ENCODE data around the gene DBF4.
"Not testable (repeated sequence)": the region's sequence is repeated elsewhere in the genome, so short reads cannot be mapped to it uniquely, and the experiment has no call there.

Gene DBF4

GRCh38 chr7:87885018-87885417, 8.7 kb downstream of the DBF4 start:
- DNase-seq, result no peak

DNA sequence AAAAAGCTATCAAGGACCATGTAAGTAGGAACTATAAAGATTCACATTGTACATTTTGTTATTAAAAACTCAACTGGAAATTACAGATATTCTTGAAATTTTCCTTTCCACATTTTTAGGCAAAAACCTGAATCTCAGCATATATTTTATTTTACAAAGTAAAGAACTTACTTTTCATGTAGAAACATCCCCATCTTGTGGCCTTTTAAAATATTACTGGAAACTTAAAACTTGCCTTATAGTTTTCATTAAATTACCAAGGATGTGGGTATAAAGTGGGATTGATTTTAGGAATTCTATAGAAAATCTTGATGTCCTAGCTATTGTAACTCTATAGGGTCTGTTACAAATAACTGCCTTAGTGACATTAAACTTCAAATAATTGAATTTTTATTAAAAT, 10.6 kb downstream of the DBF4 start:
- no peak for DNase-seq

GRCh38 chr7:87895363-87895762, 19.1 kb downstream of the DBF4 start:
- DNase-seq, result no peak

- DNase-seq, result no peak
These were observed 23.0 kb downstream of the DBF4 start for GRCh38 chr7:87899255-87899654.

DNA sequence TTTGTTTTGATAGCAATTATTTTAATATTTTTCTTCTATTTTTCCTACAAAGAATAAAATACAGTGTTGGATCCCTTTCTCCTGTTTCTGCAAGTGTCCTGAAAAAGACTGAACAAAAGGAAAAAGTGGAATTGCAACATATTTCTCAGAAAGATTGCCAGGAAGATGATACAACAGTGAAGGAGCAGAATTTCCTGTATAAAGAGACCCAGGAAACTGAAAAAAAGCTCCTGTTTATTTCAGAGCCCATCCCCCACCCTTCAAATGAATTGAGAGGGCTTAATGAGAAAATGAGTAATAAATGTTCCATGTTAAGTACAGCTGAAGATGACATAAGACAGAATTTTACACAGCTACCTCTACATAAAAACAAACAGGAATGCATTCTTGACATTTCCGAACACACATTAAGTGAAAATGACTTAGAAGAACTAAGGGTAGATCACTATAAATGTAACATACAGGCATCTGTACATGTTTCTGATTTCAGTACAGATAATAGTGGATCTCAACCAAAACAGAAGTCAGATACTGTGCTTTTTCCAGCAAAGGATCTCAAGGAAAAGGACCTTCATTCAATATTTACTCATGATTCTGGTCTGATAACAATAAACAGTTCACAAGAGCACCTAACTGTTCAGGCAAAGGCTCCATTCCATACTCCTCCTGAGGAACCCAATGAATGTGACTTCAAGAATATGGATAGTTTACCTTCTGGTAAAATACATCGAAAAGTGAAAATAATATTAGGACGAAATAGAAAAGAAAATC, 31.0 kb downstream of the DBF4 start:
- not testable (repeated sequence) for DNase-seq

- not testable (repeated sequence) for DNase-seq
These were observed 32.5 kb downstream of the DBF4 start for GRCh38 chr7:87908814-87909213.

GRCh38 chr7:87912121-87912520, 35.8 kb downstream of the DBF4 start:
- no peak for DNase-seq

- DNase-seq, result no peak
These were observed 42.4 kb downstream of the DBF4 start for GRCh38 chr7:87918740-87919139.

GRCh38 chr7:87919875-87920274, 43.6 kb downstream of the DBF4 start:
- DNase-seq, result no peak

GRCh38 chr7:87920578-87920977, 44.3 kb downstream of the DBF4 start:
- DNase-seq, result no peak

GRCh38 chr7:87922759-87923395, 46.6 kb downstream of the DBF4 start:
- not testable (repeated sequence) for DNase-seq

DNA sequence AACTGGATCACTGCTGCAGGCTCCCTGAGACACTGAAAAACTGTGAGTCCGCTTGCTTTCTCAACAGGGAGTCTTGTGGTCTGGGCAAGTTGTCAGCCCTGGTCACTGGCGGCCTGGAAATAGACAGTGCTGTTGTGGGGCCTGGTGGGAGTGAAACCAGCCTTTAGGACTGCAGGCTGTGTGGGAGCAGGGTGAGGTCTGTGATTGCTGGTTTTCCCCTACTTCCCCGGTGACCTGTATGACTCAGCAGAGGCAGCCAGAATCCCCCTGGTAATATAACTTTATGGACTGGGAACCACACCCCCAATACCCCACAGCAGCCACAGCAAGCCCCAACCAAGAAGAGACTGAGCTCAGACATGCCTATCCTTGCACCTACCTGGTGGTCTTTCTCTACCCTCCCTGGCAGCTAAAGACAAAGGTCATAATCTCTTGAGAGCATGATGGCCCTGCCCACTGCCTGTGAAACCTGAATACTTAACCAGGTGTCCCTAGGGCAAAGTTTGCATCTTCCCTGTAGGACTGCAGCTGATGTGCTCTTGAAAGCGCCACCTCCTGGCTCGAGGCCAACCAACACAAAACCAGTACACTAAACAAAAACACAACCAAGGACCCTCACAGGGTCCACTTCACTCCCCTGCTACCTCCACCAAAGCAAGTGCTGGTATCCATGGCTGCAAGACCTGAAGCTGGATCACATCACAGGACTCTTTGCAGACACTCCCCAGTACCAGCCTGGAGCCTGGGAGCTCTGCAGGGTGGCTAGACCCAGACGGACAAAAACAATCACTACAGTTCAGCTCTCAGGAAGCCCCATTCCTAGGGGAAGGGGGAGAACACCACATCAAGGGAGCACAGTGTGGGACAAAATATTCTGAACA, 50.5 kb downstream of the DBF4 start:
- DNase-seq, result no peak

DNA sequence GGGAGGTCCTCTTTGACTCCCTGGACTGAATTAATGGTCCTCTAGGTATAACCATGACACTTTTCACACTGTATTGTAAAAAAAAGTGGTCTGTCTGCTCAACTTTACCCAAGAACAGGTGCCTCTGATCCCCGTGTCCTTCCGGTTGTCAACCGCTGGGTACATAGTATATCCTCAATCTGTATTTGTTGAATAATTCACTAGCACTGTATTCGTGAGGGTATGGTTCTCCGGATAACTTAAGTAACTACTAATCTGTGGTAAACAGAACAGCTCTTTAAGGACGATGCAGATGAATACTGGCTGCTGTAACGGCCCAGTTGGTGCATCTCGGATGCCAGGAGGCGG, 57.3 kb downstream of the DBF4 start:
- no peak for DNase-seq

DNA sequence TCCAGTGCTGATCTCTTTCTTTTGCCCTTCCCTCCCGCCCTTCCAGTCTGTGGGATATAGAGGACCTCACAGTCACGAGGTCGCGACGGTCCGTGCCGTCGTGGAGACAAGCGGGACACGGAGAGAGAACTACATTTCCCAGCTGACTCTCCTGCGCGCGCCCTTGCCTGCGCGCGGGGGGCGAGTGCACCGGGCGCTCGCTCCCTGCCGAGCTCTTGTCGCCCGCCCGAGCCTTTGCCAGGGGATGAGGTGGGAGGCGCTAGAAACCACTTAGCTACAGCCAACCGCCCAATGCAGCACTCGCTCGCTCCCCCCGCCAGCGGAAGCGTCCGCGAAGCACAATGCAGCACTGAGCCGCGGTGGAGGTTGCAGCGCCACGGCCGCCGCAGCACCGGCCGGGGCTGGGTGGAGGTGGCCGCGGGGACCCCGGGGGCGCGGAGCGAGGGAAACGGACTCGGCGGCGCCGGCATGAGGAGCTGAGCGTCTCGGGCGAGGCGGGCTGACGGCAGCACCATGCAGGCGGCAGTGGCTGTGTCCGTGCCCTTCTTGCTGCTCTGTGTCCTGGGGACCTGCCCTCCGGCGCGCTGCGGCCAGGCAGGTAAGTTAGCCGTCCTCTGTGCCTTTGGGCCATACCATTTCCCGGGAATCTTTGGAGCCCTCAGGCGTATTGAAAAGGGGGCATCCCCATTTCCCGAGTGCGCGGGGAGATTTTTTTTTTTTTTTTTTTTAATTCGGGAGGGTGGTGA, 57.8 kb downstream of the DBF4 start, which contains the start of gene ADAM22:
TSS of gene ADAM22 (plus strand) at position 299 of the 746 bp plus-strand sequence. CDS start at position 514, 215 bp downstream.
- DNase-seq, result peak; percentile 65

GRCh38 chr7:87934699-87935383, 58.5 kb downstream of the DBF4 start:
- no peak for DNase-seq

DNA sequence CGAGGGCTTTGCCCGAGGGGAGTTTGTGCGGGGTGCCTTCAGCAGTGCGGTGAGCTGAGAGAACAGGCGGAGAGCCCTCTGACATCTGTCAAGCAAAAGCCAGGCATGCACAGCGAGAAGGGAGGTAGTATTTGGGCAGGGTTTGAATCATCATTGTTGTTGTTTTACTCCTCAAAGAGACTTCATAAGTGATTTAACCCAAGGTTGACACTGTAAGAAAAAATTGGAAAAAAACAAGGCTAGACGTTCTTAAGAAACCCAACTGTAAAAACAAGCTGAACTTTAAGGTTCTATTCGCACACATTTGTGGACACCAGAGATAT, 59.1 kb downstream of the DBF4 start:
- no peak for DNase-seq

DNA sequence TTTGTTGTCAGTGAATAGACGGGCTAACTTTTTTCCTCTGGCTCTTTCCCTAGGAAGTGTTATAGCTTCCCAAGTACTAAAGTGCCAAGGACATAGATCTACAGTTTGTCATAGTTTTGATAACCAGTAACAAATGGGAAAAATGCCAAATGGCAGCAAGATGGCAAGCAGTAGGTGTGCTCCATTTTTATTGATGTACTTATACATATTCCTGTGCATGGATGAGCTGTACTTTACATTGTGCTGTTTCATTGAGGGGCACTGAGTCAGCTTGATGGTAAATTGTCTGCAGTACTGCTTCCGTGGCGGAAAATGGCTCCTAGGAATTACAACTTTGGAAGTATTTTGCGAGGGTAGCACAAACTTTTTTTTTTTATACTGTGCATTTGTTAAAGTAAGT, 64.8 kb downstream of the DBF4 start:
- no peak for DNase-seq

GRCh38 chr7:87944547-87944946, 68.3 kb downstream of the DBF4 start:
- DNase-seq, result no peak

DNA sequence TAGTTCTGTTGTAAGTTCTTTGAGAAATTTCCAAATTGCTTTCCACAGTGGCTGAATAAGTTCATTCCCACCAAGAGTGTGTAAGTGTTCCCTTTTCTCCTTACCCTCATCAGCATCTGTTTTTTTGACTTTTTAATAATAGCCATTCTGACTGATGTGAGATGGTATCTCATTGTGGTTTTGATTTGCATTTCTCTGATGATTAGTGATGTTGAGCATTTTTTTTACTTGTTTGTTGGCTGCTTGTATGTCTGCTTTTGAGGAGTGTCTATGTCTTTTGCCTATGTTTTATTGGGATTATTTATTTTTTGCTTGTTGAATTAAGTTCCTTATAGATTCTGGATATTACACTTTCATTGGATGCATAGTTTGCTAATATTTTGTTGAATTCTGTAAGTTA, 69.6 kb downstream of the DBF4 start:
- not testable (repeated sequence) for DNase-seq

DNA sequence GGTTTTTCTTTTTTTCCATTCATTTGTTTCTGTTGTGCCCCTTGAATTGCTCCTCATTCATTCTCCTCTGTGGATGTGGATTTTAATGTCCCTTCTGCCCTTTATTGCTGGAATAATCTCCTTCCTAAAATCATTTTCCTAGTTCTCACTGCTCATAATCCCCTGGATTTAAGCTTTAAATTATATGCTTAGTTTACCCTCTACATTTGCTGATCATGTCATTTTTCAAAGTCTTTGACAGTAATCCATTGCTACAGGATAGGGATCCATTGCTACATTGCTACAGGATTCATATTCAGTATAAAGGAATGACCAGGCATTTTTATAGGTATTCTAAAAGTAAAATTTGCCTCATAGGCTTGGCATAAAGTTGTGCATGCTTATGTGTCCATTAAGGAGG, 72.1 kb downstream of the DBF4 start:
- DNase-seq, result no peak
